GM18505 (cell line): Measurements from ENCODE around the gene SFMBT2.

ENCODE experiments used
- ATAC-seq: cut with Tn5 transposase; IDR thresholded peaks from one replicate; pipeline ENCODE4 v1.9.1; 2021; ENCODE audit not compliant: unreplicated experiment
- POLR2A ChIP-seq: IDR thresholded peaks from 4 replicates; pipeline ENCODE4 v1.6.1; 2011; ENCODE audit warnings: borderline replicate concordance; ENCODE audit not compliant: insufficient read depth, insufficient read length; ENCODE audit errors: extremely low read depth

The SFMBT2 gene

GRCh38 chr10:7117806-7118674, 292.8 kb downstream of the SFMBT2 start:
- no peak for TF ChIP-seq POLR2A
- ATAC-seq = no peak

GRCh38 chr10:7117177-7117799, 293.5 kb downstream of the SFMBT2 start:
- ATAC-seq = no peak
- no peak for TF ChIP-seq POLR2A

GRCh38 chr10:7111561-7111960, 299.3 kb downstream of the SFMBT2 start:
- TF ChIP-seq POLR2A = no peak
- no peak for ATAC-seq

GRCh38 chr10:7111089-7111488, 299.7 kb downstream of the SFMBT2 start:
- TF ChIP-seq POLR2A = no peak
- ATAC-seq = no peak
